Measurements from ENCODE around the gene MEI4. TPM values are rescaled to one million over a fixed set of nuclear protein-coding genes. Genes with fewer than 3 reads are reported as not detected.
"Not testable (repeated sequence)": the region's sequence is repeated elsewhere in the genome, so short reads cannot be mapped to it uniquely, and the experiment has no call there.

The MEI4 gene
- total RNA-seq, 2 donors from 2014 or later, result not detected

DNA sequence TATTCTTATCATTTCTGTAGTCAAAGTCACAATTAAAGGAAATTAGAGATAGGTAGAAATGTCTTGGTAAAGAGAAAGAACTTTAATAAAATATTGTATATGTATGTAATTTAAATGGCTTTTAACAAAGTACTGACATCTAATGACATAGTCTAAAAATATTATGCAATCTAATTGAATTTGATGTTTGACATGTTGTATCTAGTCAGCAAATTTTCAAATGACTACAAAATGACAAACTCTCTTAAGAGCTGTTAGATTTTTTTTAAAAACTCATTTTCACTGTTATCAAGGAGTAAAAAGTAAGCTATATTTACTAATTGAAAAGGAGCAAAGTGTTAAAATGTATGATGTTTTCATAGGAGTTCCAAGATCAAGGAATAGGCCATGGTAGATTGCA lies 176.9 kb downstream of the MEI4 start:
- Histone ChIP-seq H3K9me3 (no peaks in the 10 kb centered on the region), H3K4me3 (no peak overlapping the region), H3K4me1 (ENCODE audit: control insufficient read depth in 1 of 2, low read depth in 2 of 2) (no peaks in the 10 kb centered on the region), H3K36me3 (no peaks in the 10 kb centered on the region), H3K27me3 (replicated peaks; ENCODE audit: insufficient read depth) (no peaks in the 10 kb centered on the region), H3K27ac (no peak overlapping the region)
- TF ChIP-seq, protein P1, sequence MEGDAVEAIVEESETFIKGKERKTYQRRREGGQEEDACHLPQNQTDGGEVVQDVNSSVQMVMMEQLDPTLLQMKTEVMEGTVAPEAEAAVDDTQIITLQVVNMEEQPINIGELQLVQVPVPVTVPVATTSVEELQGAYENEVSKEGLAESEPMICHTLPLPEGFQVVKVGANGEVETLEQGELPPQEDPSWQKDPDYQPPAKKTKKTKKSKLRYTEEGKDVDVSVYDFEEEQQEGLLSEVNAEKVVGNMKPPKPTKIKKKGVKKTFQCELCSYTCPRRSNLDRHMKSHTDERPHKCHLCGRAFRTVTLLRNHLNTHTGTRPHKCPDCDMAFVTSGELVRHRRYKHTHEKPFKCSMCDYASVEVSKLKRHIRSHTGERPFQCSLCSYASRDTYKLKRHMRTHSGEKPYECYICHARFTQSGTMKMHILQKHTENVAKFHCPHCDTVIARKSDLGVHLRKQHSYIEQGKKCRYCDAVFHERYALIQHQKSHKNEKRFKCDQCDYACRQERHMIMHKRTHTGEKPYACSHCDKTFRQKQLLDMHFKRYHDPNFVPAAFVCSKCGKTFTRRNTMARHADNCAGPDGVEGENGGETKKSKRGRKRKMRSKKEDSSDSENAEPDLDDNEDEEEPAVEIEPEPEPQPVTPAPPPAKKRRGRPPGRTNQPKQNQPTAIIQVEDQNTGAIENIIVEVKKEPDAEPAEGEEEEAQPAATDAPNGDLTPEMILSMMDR (IDR thresholded peaks at IDR 0.05), result no peak
- ATAC-seq (ENCODE audit: insufficient number of reproducible peaks, low FRiP score, low read depth), result no peak
- no peak for DNase-seq (ENCODE audit: low spot score)

DNA sequence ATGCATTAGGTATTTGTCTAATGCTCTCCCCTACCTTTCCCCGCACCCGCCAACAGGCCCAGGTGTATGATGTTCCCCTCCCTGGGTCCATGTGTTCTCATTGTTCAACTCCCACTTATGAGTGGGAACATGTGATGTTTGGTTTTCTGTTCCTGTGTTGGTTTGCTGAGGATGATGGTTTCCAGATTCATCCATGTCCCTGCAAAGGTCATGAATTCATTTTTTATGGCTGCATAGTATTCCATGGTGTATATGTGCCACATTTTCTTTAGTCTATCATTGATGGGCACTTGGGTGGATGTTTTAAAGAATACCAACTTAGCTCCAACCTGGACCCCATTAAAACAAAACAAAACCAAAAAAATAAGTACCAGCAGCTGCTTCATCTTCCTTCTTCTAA lies 180.9 kb downstream of the MEI4 start:
- H3K36me3 ChIP-seq; H3K27me3 ChIP-seq (replicated peaks; ENCODE audit: insufficient read depth); H3K4me1 ChIP-seq (ENCODE audit: control insufficient read depth in 1 of 2, low read depth in 2 of 2); DNase-seq (ENCODE audit: low spot score); H3K27ac ChIP-seq; H3K4me3 ChIP-seq; H3K9me3 ChIP-seq; ATAC-seq (ENCODE audit: insufficient number of reproducible peaks, low FRiP score, low read depth): not testable (repeated sequence)

DNA sequence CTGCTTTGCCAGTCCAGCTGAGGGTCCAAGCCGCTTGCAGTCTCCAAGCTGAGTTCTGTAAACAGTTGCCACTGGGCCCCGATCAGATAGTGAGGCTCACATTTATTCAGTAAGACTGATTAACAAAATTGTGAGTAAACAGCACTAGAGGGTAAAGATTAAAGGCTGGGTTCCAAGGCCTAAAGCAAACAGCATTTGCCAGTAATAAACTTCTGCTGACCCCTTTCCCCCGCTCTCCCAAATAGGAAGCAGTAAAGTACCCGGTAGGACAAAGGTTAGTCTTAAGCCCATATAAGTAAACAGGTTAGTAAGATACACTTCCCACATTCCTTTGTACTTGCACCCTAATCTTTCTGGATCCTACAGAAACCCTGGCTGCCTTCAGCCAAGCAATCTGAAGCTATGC lies 181.8 kb downstream of the MEI4 start:
- H3K4me3 ChIP-seq, result no peak overlapping the region
- H3K9me3 ChIP-seq, result no peaks in the 10 kb centered on the region
- no peaks in the 10 kb centered on the region for H3K4me1 ChIP-seq (ENCODE audit: control insufficient read depth in 1 of 2, low read depth in 2 of 2)
- DNase-seq (ENCODE audit: low spot score) (no peak), ATAC-seq (ENCODE audit: insufficient number of reproducible peaks, low FRiP score, low read depth) (no peak)
- H3K36me3 ChIP-seq, result no peaks in the 10 kb centered on the region
- H3K27me3 ChIP-seq (replicated peaks; ENCODE audit: insufficient read depth), result no peaks in the 10 kb centered on the region
- H3K27ac ChIP-seq, result no peak overlapping the region
- TF ChIP-seq, protein P1 (IDR thresholded peaks at IDR 0.05), result no peak

DNA sequence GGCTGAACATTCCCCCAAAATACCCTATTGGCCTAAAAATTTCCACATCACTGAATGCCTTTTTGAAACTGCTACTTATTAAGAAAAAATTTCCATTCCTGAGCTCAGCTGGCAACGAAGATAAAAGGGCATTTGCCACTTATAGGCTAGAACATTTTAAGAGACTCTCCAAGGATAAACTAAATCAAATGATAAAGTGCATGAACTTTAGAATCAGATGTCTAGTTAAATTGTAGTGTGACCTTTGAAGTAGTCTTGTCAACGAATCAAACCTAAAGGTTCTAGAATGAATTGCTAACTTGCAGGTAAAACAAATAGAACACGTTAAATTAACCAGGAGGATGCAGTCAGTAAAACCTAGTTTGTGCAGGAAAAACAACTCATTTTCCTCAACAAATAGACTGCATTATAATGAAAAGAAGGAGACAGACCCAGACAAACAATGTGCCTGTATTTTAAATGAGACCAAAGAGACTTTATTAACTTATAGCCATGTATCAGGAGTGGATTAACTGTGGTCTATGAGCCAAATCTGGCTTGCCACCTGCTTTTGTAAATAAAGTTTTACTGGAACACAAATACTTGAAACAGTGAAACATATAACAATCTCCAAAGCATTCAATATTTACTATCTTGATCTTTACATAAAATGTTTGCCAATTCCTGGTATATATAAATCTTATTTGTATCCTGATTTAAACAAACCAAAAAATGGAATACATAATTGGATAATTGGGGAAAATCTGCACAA lies 184.4 kb downstream of the MEI4 start:
- Histone ChIP-seq H3K27ac (no peak overlapping the region), H3K4me3 (no peak overlapping the region), H3K4me1 (ENCODE audit: control insufficient read depth in 1 of 2, low read depth in 2 of 2) (no peaks in the 10 kb centered on the region), H3K36me3 (no peaks in the 10 kb centered on the region), H3K9me3 (no peaks in the 10 kb centered on the region), H3K27me3 (replicated peaks; ENCODE audit: insufficient read depth) (no peaks in the 10 kb centered on the region)
- TF ChIP-seq, protein P1 (IDR thresholded peaks at IDR 0.05), result no peak
- no peak for ATAC-seq (ENCODE audit: insufficient number of reproducible peaks, low FRiP score, low read depth)
- no peak for DNase-seq (ENCODE audit: low spot score)

DNA sequence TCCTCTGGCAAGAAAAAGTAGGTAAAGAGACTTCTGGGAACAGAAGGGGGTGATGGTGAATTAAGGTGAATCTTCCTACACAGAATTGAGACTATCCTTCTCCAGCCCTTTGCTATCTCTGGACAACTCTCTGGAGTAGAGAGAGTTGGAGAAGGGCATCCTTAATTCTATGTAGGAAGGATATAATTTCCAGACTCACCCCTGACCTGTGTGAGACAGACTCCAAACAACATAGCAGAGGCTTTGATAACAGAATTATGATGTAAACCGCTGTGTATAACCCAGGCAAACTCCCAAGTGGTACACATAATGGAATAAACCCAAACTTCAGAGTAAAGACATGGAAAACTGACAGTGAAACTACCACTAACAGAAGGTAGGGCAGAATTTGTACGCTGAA lies 186.5 kb downstream of the MEI4 start:
- Histone ChIP-seq H3K9me3 (no peaks in the 10 kb centered on the region), H3K4me3 (no peak overlapping the region), H3K36me3 (no peaks in the 10 kb centered on the region), H3K27ac (no peak overlapping the region), H3K27me3 (replicated peaks; ENCODE audit: insufficient read depth) (no peaks in the 10 kb centered on the region), H3K4me1 (ENCODE audit: control insufficient read depth in 1 of 2, low read depth in 2 of 2) (no peaks in the 10 kb centered on the region)
- ATAC-seq (ENCODE audit: insufficient number of reproducible peaks, low FRiP score, low read depth) (no peak), DNase-seq (ENCODE audit: low spot score) (no peak)
- TF ChIP-seq, protein P1 (IDR thresholded peaks at IDR 0.05), result no peak

DNA sequence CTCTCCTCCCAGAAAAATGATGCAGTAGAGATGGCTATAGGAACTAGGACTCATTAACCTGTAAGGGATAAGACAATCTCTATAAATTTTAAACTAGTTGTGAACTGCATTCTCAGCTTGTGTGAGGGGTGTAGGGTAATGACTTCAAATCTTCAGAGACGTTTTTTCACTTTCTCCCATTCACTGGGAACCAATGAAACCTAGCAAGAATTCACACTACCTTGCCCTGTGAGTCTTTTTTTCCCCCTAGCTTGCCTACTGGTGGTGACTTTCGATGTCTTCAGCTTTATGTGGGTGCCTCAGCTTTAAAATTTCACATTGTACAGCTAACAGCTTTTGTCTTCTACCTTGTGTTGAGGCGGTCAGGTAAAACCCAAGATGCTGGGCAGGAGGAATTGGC lies 192.0 kb downstream of the MEI4 start:
- Histone ChIP-seq H3K36me3 (no peaks in the 10 kb centered on the region), H3K27ac (no peak overlapping the region), H3K27me3 (replicated peaks; ENCODE audit: insufficient read depth) (no peaks in the 10 kb centered on the region), H3K4me1 (ENCODE audit: control insufficient read depth in 1 of 2, low read depth in 2 of 2) (no peaks in the 10 kb centered on the region), H3K4me3 (no peak overlapping the region), H3K9me3 (no peaks in the 10 kb centered on the region)
- TF ChIP-seq, protein P1 (IDR thresholded peaks at IDR 0.05), result no peak
- DNase-seq (ENCODE audit: low spot score) (no peak), ATAC-seq (ENCODE audit: insufficient number of reproducible peaks, low FRiP score, low read depth) (no peak)
